Heart left ventricle (tissue), 13 donors: Measurements from ENCODE around the gene CSPG4.
"Not testable (repeated sequence)": the region's sequence is repeated elsewhere in the genome, so short reads cannot be mapped to it uniquely, and the experiment has no call there.

ENCODE experiments used
- POLR2A ChIP-seq, 2 donors: fragments of 450-650 bp; IDR thresholded peaks; one replicate each; pipeline ENCODE4 v1.6.1; 2017; ENCODE audit warnings: antibody characterized with exemption in 2 of 2, mild to moderate bottlenecking in 2 of 2, moderate library complexity in 2 of 2
- TF ChIP-seq, protein P1 (sequence below), 12 donors: fragments of 200-600 bp; sonication (generic) in 4 of 12; IDR thresholded peaks; one replicate each; pipeline versions ENCODE4 v1.5.0 to v1.8.0; 2018 to 2022; ENCODE audit warnings: antibody characterized with exemption in 12 of 12, mild to moderate bottlenecking in 5 of 12
- donor health status: ischemic (EF 13 %, LVEDD 7.1; RV severe dilation, severe dysfunction).
- donor health status: DM: no; HTN: yes; CAD: no.
- donor health status: DM: no; HTN: no; CAD: no.
- donor health status: ischemic (EF 25% LVEDD 6.9; RV normal size, moderate dysfunction).
- donor health status: ischemic (EF 25% LVEDD 5.7; RV mildly dilated, moderate dysfunction).
- donor health status: ischemic (EF 35%, LVEDD 5.7; RV mildly dilated, moderate dysfunction).
- donor health status: nonischemic (EF 11% LVEDD 7.7; RV severe dilation, severe dysfunction).
- donor health status: DM: yes; HTN: yes; CAD: no.
- donor health status: PGD.
- donor health status: ischemic (EF 29% LVEDD 5.4; RV normal size, mild dysfunction).
- donor health status: nonischemic (EF 23%, LVEDD 6.1; RV moderate dilation, normal function).

DNA sequence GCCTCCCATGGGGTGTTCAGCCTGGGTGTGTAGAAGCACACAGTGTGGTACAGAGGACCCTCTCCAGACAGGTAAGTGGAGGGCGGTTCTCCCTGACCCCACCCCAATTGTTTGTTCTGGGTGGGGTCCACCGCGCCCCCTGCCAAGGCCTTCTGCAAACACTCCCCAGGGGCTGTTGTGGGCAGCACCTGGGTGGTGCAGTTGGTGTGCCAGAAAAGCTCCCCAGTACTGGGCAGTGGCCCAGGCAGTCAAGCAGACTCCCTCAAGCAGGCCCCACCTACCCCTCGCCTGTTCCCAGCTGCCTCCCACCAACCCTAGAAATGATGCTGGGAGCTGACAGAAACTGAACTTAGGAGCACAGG is 49.7 kb upstream of the CSPG4 start:
- TF ChIP-seq, protein P1, sequence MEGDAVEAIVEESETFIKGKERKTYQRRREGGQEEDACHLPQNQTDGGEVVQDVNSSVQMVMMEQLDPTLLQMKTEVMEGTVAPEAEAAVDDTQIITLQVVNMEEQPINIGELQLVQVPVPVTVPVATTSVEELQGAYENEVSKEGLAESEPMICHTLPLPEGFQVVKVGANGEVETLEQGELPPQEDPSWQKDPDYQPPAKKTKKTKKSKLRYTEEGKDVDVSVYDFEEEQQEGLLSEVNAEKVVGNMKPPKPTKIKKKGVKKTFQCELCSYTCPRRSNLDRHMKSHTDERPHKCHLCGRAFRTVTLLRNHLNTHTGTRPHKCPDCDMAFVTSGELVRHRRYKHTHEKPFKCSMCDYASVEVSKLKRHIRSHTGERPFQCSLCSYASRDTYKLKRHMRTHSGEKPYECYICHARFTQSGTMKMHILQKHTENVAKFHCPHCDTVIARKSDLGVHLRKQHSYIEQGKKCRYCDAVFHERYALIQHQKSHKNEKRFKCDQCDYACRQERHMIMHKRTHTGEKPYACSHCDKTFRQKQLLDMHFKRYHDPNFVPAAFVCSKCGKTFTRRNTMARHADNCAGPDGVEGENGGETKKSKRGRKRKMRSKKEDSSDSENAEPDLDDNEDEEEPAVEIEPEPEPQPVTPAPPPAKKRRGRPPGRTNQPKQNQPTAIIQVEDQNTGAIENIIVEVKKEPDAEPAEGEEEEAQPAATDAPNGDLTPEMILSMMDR (IDR thresholded peaks at IDR 0.05): not testable (repeated sequence)
- not testable (repeated sequence) for TF ChIP-seq POLR2A (IDR thresholded peaks at IDR 0.05)
